ENCODE measurements around the gene BRD1. TPM values are rescaled to one million over a fixed set of nuclear protein-coding genes. Genes with fewer than 3 reads are reported as not detected.
"Not testable (repeated sequence)": the region's sequence is repeated elsewhere in the genome, so short reads cannot be mapped to it uniquely, and the experiment has no call there.

BRD1 gene
- total RNA-seq, 1 experiment from 2014 or later, result 23.3 TPM

DNA sequence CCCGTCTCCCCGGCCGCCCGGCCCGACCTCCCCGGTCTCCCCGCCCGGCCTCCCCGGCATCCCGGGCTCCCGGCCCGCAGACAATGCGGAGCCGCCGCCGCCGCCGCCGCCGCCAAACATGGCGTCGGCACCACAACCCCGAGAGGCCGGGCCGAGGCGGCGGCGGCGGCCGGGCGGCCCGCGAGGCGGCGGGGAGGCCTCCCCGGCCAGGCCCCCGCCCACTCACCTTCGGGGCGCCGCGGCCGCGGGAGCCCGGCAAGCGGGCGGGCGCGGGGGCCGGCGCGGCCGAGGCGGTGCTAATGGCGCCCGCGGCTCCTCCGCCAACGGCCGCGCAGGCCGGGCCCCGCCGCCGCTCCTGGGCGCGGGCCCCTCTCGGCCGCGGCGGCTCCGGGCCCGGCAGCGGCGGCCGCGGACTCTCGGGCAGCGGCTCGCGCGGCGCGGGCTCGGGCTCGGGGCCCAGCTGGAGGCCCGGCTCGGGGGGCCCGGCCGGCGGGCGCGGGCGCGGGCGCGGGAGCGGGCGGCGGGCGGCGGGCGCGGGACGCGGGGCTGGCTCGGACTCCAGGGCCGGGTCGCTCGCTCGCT is 311 bp downstream of the BRD1 start:
- DNase-seq (ENCODE audit: low spot score), result no peak

DNA sequence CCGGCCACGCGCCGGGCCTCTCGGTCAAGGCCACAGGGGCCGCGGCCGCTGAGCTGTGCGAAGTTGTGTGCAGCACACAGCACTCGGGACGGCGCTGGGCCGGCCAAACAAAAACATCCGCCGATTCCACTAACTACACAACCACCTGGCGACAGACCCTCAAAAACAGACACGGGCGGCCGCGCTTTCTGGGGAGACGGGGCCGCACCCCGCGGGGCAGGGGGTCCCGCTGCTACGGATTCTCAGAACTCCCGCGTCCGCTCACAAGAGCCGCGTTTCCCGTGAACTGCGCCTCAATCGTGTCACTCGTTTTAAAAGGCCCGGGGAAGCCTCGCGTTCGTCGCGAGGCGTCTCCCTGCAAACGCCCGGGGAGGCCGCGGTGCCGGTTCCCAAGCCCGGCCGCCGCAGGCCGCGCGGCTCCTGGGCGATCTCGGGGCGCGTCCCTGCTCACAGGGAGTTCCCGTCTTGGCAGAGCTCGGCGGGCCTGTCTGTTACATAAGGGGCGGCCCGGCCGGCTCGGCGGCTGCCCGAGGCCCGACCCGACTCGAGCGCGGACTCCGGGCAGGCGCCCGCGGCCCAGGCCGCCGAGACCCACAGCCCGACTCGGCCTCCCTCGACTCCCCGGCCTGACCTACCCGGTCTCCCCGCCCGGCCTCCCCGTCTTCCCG is 936 bp downstream of the BRD1 start:
- DNase-seq (ENCODE audit: low spot score), result peak; percentile 19

DNA sequence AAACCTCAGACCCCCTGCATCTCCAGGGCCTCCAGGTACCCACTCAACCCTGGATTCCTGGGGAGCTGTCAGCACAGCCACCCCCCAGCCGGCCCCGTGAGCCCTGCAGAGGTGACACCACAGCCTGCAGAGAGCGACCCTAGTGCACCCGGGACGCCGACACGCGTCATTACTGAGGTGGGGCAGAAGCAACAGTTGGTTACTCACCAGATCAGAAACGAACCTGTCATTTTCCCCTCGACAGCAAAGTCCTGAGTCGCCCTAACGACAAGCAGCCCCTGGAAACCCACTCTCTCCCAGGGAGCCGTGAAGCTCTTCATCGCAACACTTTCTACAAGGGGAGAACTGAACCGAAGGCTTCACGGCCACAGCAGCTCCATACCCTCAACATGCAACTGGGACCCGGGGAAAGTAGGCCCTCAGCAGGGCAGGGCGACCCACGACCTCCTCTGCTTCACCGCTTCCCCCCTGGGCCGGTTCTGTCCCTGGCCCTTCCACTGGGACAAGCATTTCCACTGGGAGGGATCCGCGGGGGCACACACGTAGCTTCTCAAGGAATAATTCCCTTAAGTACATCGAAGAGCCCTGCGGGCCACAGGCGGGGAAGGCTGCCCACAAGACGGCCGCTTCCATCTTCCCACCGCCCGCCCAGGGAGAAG is 1.6 kb downstream of the BRD1 start:
- no peak for DNase-seq (ENCODE audit: low spot score)

DNA sequence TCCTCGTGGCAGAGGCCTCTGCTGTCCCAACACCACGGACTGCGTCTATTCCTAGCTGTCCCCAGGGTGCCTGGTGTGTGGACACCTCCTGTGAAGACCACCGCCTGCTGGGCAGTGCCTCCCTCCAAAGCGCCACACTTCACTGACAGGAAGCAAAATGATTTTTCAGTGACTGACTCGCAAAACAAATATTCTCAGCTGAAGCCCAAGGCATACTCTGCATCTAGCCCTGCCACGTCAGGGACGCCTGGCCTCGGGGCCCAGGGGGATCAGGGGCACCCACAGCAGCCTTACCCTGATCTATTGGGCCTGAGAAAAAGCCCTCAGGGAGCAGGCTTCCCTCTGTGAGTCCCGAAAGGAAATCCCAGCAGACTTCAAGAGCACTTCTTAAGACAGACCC is 2.2 kb downstream of the BRD1 start:
- DNase-seq (ENCODE audit: low spot score), result no peak

GRCh38 chr22:49824936-49825335 is 2.7 kb downstream of the BRD1 start:
- no peak for DNase-seq (ENCODE audit: low spot score)

DNA sequence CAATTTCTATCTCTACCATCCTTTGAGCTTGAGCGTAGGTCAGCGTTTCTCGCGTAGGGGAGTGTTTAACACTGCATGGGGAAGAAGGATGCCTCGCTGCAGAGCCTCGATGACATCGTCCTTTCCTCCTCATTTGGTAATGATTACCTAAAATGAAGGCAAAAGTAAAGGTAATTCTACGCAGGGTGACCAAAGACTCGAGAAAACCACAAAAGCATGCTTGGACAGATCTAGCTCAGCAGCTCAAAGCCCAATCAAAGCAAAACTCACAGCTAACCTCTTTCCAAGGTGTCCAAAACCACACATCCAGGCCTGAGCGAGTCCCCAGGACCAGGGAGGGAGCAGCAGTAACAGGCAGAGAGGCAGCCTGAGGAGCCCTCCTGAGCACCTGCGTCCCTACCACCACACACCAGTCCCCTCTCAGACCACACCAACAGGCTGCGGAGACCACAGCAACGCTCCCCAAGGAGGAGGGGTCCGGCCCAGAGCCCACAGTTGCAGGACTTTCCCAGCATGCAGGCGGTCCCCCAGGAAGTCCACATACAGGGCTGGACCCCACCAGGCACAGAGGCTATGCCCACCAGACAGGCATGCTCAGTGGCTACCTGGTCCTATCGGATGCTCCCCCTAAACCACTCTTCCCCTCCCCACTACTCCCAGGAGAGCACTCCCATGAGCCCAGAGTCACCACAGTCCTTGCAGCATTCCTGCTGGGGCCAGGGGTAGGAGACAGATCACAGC is 3.3 kb downstream of the BRD1 start:
- DNase-seq (ENCODE audit: low spot score), result no peak

DNA sequence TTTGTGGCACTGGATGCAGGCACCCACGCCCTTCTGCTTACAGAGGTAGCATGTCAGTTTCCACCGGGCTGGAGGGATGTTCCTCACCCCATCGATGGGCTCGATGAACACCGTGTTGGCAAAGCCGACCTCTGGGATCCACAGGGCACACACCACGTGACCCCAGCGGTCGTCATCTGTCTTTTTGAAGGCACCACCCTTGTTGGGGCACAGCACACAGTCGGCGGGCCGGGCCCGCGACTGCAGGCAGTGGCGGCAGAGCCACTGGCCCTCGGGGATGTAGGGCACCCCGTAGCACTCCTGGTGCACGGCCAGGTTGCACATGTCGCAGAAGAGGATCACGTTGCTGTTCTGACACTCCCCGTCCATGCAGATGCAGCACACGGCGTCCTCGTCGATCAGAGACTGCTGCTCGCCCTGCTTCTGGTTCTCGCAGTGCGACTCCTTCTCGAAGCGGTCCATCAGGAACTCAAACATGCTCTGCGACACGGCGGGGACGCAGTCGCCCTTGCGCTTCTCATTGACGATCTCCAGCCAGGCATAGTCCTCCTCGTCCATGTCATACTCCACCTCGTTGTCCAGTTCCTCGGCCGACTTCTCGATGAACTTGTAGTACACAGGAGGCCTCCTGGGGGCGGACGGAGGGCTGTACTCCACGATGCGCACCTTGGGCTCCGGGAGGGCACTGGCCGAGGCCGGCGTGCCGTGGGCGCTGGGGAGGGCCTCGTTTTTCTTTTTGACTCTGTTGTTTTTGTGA is 4.2 kb downstream of the BRD1 start:
- DNase-seq (ENCODE audit: low spot score), result no peak

DNA sequence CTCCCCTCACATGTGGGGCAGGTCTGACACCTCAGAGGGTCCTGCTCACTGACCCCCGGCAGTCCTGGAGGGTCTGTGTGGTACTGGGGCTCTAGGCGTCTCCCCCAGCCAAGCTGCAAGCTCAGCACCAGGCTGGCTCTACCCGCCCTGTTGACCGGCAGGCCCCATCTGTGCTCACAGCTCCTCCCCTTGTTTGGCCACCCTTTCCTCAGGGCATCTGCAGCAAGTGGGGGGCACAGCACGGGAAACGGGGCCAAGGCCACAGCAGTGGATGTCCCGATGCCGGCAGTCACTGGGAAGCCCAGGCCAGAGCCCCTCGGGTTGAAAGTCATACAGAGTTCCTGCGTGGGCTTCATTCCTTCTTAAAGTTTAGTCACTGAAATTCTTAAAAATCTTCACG is 5.9 kb downstream of the BRD1 start:
- DNase-seq (ENCODE audit: low spot score), result not testable (repeated sequence)

DNA sequence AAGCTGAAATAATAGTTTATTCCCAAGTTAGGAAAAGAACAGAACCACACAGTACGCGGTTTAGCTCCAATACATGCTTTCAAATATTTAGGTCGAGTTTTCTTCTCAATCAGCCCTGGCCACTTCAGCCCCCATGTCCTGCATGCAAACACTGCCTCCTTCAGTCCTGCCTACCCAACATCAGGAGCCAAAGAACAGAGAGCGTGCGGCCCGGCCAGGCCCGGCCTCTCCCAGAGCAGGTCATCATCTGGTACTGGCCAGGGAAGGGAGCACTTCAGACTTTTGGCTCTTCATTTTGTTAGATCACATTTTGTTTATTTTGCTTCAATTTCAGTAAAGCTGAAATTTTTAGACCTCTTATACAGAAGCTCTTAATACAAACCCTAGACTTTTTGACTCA is 6.7 kb downstream of the BRD1 start:
- DNase-seq (ENCODE audit: low spot score), result no peak

- no peak for DNase-seq (ENCODE audit: low spot score)
Measured at GRCh38 chr22:49817359-49817758, 10.3 kb downstream of the BRD1 start.

DNA sequence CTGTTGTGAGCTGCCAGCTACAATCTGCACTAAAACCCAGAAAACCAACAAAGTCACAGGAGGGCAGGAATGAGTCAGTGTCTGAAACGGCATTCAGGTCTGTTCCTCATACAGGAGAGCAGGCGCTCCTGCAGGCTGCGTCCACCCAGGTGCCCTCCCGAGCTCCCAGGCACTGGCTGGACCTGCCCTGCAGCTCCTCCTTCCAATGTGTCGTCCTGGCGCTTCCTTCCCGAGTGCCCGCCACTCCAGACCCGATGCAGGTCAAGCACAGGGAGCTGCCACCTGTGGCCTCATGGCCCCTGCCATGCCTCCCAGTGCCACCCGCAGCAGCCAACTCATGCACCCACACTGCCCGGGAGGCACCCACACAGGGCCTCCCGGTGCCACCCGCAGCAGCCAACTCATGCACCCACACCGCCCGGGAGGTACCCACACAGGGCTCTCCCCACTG is 12.0 kb downstream of the BRD1 start:
- DNase-seq (ENCODE audit: low spot score), result no peak

- DNase-seq (ENCODE audit: low spot score), result no peak
Measured at GRCh38 chr22:49814856-49815255, 12.8 kb downstream of the BRD1 start.

DNA sequence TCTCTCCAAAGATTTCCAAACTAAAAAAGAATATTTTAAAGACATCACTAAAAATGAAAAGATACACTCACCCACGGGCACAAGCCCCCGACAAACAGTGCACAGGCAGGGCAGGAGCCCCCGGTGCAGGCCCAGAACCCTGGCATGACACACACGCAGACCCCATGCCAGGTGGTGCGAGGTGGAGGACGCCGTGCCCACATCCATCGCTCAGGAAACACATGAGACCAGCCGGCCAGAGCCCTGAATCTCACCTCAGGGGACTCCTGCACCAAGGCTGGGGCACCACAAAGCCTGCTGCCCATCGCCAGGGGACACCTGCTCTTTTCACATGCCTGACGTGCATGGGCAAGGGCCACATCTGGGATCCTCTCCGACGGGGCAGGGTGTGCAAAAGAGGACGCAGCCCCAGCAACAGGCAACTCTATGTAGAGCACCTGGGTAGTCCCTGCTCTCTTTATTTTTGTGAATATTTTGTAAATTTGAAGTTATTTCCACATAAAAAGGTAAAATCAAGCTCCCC is 13.4 kb downstream of the BRD1 start:
- DNase-seq (ENCODE audit: low spot score), result no peak

GRCh38 chr22:49812838-49813237 is 14.8 kb downstream of the BRD1 start:
- DNase-seq (ENCODE audit: low spot score), result no peak

GRCh38 chr22:49811020-49811791 is 16.5 kb downstream of the BRD1 start:
- no peak for DNase-seq (ENCODE audit: low spot score)

GRCh38 chr22:49810363-49811019 is 17.2 kb downstream of the BRD1 start:
- no peak for DNase-seq (ENCODE audit: low spot score)

DNA sequence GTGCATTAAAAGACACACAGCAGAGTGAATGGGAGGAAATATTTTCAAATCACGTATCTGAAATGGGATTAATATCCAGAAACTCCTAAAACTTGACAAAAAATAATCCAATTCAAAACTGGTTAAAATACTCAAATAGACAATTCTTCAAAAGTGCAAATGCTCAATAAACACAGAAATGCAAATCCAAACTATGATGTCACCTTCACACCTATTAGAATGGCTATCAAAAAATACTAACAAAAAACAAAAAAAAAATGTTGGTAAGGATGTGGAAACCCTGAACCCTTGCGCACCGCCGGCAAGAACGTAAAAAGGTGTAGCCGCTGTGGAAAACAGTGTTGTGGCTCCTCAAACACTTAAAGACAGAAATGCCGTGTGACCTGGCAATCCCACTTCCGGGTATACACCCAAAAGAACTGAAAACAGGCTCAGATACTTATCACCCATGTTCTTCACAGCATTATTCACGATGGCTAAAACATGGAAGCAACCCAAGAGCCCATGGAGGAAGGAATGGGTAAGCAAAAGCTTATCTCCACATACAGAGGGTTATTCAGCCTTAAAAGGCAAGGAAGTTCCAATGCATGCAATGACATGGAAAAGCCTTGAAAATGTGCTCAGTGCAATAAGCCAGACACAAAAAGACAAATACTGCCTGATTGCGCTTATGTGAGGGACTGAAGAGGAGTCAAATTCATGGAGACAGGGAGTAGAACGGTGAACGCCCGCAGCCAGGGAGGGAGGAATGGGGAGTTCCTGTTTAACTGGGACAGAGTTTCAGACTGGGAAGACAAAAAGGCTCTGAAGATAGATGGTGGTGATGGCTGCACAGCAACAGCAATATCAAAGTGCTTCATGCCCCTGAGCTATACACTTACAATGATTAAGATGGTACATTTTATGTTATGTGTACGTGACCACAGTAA is 19.6 kb downstream of the BRD1 start:
- no peak for DNase-seq (ENCODE audit: low spot score)

GRCh38 chr22:49807129-49807528 is 20.5 kb downstream of the BRD1 start:
- DNase-seq (ENCODE audit: low spot score), result no peak

All from HT-29 (cell line).